Measurements from ENCODE around the gene SEC24A. TPM values are rescaled to one million over a fixed set of nuclear protein-coding genes. Genes with fewer than 3 reads are reported as not detected.

Gene SEC24A
- polyA plus RNA-seq (2012; rRNA removed) = 7.4 and 9.9 TPM in 2 replicates
- 9.9 and 10.6 TPM in 2 replicates for polyA plus RNA-seq (2012; cell fraction: cytosol; rRNA removed)
- 4.6 and 11.0 TPM in 2 replicates for polyA plus RNA-seq (2012; cell fraction: nucleus; rRNA removed)

DNA sequence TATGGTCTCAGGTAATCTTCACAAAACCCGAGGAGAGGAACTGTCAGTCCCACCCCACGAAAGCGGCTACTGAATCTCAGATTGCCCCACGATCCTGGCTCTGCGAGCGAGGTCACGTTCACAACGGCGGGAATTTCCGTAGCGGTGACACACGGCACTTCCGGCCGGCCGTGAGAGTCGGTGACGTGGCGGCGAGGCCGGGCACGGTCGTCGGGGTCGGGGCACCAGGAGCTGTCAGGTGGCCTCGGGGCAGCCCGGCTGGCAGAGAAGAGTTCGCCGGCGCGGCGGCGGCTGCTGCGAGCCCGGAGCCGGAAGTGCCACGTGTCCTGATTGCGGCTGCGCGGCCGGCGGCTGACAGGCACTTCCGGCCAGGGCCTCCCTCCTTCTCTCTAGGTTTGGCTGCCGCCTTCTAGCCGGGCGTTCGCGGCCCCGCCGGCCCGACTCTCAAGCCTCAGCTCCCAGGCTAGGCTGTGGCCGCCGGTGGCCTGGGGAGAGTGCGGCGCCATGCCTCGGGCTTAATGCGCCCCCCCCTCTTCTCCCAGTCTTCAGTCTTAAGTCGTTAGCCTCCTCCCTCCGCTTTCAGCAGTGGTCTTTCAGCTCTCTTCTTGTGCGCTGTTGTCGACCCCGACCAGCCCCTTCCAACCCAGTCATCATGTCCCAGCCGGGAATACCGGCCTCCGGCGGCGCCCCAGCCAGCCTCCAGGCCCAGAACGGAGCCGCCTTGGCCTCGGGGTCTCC is at the start of gene SEC24A:
Gene SEC24A, plus strand, starts transcription at position 361 of the 738 bp plus-strand sequence. Its CDS starts 292 bp downstream, at position 653.
- peaks cover 0 to 4% of the 10 kb centered on the region in 2 experiments for H3K36me3 ChIP-seq (replicated peaks in 1 of 2; ENCODE audit: control insufficient read depth in 1 of 2, insufficient read depth in 2 of 2, low read length in 1 of 2)
- ChIA-PET CTCF (interaction anchor here (0.6 to 0.9 kb wide), 2 partner anchors 73 to 345 kb away, joined by 3 read pairs; no protein-coding TSS in a partner anchor), POLR2A (interaction anchor here (0.7 to 1.3 kb wide), 3 partner anchors 11 to 472 kb away, joined by 3 to 4 read pairs (median 4); no protein-coding TSS in a partner anchor)
- H3K27ac ChIP-seq (ENCODE audit: low read depth in 2 of 2, low read length in 1 of 2) = peak within 1 kb of the TSS; percentile 83 to 95
- peak within 1 kb of the TSS; percentile 86 for H3K9ac ChIP-seq
- H3K4me1 ChIP-seq (ENCODE audit: control insufficient read depth in 1 of 2, insufficient read depth in 2 of 2, low read depth in 1 of 2, low read length in 1 of 2) = peaks cover 0 to 6% of the 10 kb centered on the region in 2 experiments; a peak in 2 of 4 replicates
- H3F3A ChIP-seq (replicated peaks; ENCODE audit: insufficient read depth) = peaks cover 14% of the 10 kb centered on the region
- DNase-seq = peak; percentile 96
- H3K9me3 ChIP-seq = no peaks in the 10 kb centered on the region
- WGBS (ENCODE audit: low lambda C conversion rate) = under 1% methylated on average over 28 of the region's 69 CpGs
- peak within 1 kb of the TSS; percentile 91 for H2AFZ ChIP-seq (ENCODE audit: low read depth)
- H3K4me3 ChIP-seq (ENCODE audit: low read depth in 2 of 2, low read length in 1 of 2) = peak within 1 kb of the TSS; percentile 75 to 99
- peaks cover 50% of the 10 kb centered on the region for H3K79me2 ChIP-seq (ENCODE audit: insufficient read depth)
- peaks cover 19% of the 10 kb centered on the region for H4K20me1 ChIP-seq (ENCODE audit: insufficient read depth)
- H3K27me3 ChIP-seq (ENCODE audit: insufficient read depth) = no peaks in the 10 kb centered on the region
- H3K9me2 ChIP-seq = no peaks in the 10 kb centered on the region
- peak within 1 kb of the TSS; percentile 94 for H3K4me2 ChIP-seq
- TF ChIP-seq EZH2phosphoT487 (IDR thresholded peaks at IDR 0.05; ENCODE audit: borderline replicate concordance, low read depth) = no peak
- peak; percentile 94; the same call in 1 of the 2 replicates for TF ChIP-seq SIN3A (IDR thresholded peaks at IDR 0.05; ENCODE audit: borderline replicate concordance, low read depth, low read length)
- TF ChIP-seq USF2 (IDR thresholded peaks at IDR 0.05; ENCODE audit: borderline replicate concordance, low read depth, low read length) = no peak
- TF ChIP-seq, protein P1, sequence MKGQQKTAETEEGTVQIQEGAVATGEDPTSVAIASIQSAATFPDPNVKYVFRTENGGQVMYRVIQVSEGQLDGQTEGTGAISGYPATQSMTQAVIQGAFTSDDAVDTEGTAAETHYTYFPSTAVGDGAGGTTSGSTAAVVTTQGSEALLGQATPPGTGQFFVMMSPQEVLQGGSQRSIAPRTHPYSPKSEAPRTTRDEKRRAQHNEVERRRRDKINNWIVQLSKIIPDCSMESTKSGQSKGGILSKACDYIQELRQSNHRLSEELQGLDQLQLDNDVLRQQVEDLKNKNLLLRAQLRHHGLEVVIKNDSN (IDR thresholded peaks at IDR 0.05; ENCODE audit: borderline replicate concordance, low read depth) = peak; percentile 70
- no peak for TF ChIP-seq YY1 (IDR thresholded peaks at IDR 0.05; ENCODE audit: low read depth)
- no peak for TF ChIP-seq POLR2AphosphoS5 (IDR thresholded peaks at IDR 0.05; ENCODE audit: low read depth, low read length)
- no peak for TF ChIP-seq IRF3 (IDR thresholded peaks at IDR 0.05; ENCODE audit: low read depth, low read length)
- TF ChIP-seq TAF1 (IDR thresholded peaks at IDR 0.05; ENCODE audit: borderline replicate concordance, low read depth, low read length) = peak; percentile 54
- TF ChIP-seq NFIC (IDR thresholded peaks at IDR 0.05; ENCODE audit: borderline replicate concordance) = no peak
- TF ChIP-seq JUND (IDR thresholded peaks at IDR 0.05) = no peak
- TF ChIP-seq RAD21 (IDR thresholded peaks at IDR 0.05; ENCODE audit: low read length) = no peak
- TF ChIP-seq FOXM1 (IDR thresholded peaks at IDR 0.05; ENCODE audit: low read depth) = no peak
- TF ChIP-seq RCOR1 (IDR thresholded peaks at IDR 0.05; ENCODE audit: low read length) = no peak
- no peak for TF ChIP-seq RFX5 (IDR thresholded peaks at IDR 0.05; ENCODE audit: low read length)
- no peak for TF ChIP-seq CHD2 (IDR thresholded peaks at IDR 0.05; ENCODE audit: low read length, partially characterized antibody)
- no peak for TF ChIP-seq MEF2A (IDR thresholded peaks at IDR 0.05; ENCODE audit: borderline replicate concordance, low read depth)
- peak; percentile 70 for TF ChIP-seq NRF1 (IDR thresholded peaks at IDR 0.05; ENCODE audit: low read depth, low read length)
- TF ChIP-seq TEAD4 (IDR thresholded peaks at IDR 0.05; ENCODE audit: borderline replicate concordance, insufficient read depth) = no peak
- TF ChIP-seq, protein P2, sequence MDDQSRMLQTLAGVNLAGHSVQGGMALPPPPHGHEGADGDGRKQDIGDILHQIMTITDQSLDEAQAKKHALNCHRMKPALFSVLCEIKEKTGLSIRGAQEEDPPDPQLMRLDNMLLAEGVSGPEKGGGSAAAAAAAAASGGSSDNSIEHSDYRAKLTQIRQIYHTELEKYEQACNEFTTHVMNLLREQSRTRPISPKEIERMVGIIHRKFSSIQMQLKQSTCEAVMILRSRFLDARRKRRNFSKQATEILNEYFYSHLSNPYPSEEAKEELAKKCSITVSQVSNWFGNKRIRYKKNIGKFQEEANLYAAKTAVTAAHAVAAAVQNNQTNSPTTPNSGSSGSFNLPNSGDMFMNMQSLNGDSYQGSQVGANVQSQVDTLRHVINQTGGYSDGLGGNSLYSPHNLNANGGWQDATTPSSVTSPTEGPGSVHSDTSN (IDR thresholded peaks at IDR 0.05) = peak; percentile 40; the same call in 1 of the 2 replicates
- no peak for TF ChIP-seq EP300 (IDR thresholded peaks at IDR 0.05; ENCODE audit: borderline replicate concordance in 1 of 2, low read depth in 1 of 2, low read length in 1 of 2)
- TF ChIP-seq GATA2 (CRISPR knock-in tag; IDR thresholded peaks at IDR 0.05) = no peak
- no peak for TF ChIP-seq ZBTB33 (IDR thresholded peaks at IDR 0.05; ENCODE audit: borderline replicate concordance, low read depth)
- TF ChIP-seq FOXJ3 (CRISPR knock-in tag; IDR thresholded peaks at IDR 0.05) = no peak
- TF ChIP-seq TCF12 (IDR thresholded peaks at IDR 0.05) = no peak
- TF ChIP-seq ELF1 (IDR thresholded peaks at IDR 0.05) = peak; percentile 73
- TF ChIP-seq CTCF (IDR thresholded peaks at IDR 0.05) = no peak
